Measurements from ENCODE around the gene TEX22. TPM values are rescaled to one million over a fixed set of nuclear protein-coding genes. Genes with fewer than 3 reads are reported as not detected.

The TEX22 gene
- under 1 TPM in 3 of 6 donors, not detected in 3; 0.21 to 0.77 (median 0.65) TPM for polyA plus RNA-seq (ENCODE audit: low read depth in 6 of 6)

GRCh38 chr14:105398044-105398725 lies at the start of gene TEX22:
TSS of gene TEX22 (plus strand) at chr14:105398538. CDS start at chr14:105399341, 803 bp downstream.
- DNase-seq, result peak; percentile 91
- ATAC-seq (ENCODE audit: low read depth in 2 of 2), result peak; percentile 85 to 86
- H3K36me3 Mint-ChIP-seq, result peaks cover 11 to 14% of the 10 kb centered on the region in 2 donors
- peak within 1 kb of the TSS; percentile 78 to 94 (median 91) for H3K27ac Mint-ChIP-seq
- H3K4me3 Mint-ChIP-seq, result peak within 1 kb of the TSS; percentile 83 to 94 (median 90)
- H3K4me1 Mint-ChIP-seq, result peaks cover 18 to 22% (median 21%) of the 10 kb centered on the region in 3 donors
- no peaks in the 10 kb centered on the region for H3K9me3 Mint-ChIP-seq
- H3K27me3 Mint-ChIP-seq, result no peaks in the 10 kb centered on the region

- no peak for ATAC-seq (ENCODE audit: low read depth in 2 of 2)
- Mint-ChIP-seq H3K36me3 (no peaks in the 10 kb centered on the region), H3K4me3 (no peak overlapping the region), H3K27ac (no peak overlapping the region), H3K27me3 (no peaks in the 10 kb centered on the region), H3K9me3 (peaks cover 0 to 9% (median 3%) of the 10 kb centered on the region in 7 donors), H3K4me1 (peaks cover 6 to 12% (median 9%) of the 10 kb centered on the region in 3 donors)
- no peak for DNase-seq
These were observed 49.2 kb upstream of the TEX22 start for GRCh38 chr14:105348945-105349699.

GRCh38 chr14:105349992-105350391 lies 48.3 kb upstream of the TEX22 start:
- Mint-ChIP-seq H3K27me3 (no peaks in the 10 kb centered on the region), H3K4me3 (no peak overlapping the region), H3K27ac (peak overlapping the region in 1 of 6 donors; percentile 30), H3K4me1 (peaks cover 6 to 12% (median 9%) of the 10 kb centered on the region in 3 donors), H3K9me3 (peaks cover 0 to 4% (median 2%) of the 10 kb centered on the region in 7 donors), H3K36me3 (no peaks in the 10 kb centered on the region)
- ATAC-seq (ENCODE audit: low read depth in 2 of 2) (no peak), DNase-seq (no peak)

GRCh38 chr14:105350450-105351244 lies 47.7 kb upstream of the TEX22 start:
- no peak for ATAC-seq (ENCODE audit: low read depth in 2 of 2)
- H3K4me3 Mint-ChIP-seq, result no peak overlapping the region
- peak overlapping the region in 1 of 6 donors; percentile 30 for H3K27ac Mint-ChIP-seq
- DNase-seq, result no peak
- H3K4me1 Mint-ChIP-seq, result peaks cover 6 to 12% (median 9%) of the 10 kb centered on the region in 3 donors
- no peaks in the 10 kb centered on the region for H3K36me3 Mint-ChIP-seq
- no peaks in the 10 kb centered on the region for H3K27me3 Mint-ChIP-seq
- peaks cover 0 to 3% (median 1%) of the 10 kb centered on the region in 7 donors for H3K9me3 Mint-ChIP-seq

GRCh38 chr14:105351410-105351809 lies 46.9 kb upstream of the TEX22 start:
- peaks cover 6 to 12% (median 9%) of the 10 kb centered on the region in 3 donors for H3K4me1 Mint-ChIP-seq
- no peak overlapping the region for H3K4me3 Mint-ChIP-seq
- no peaks in the 10 kb centered on the region for H3K9me3 Mint-ChIP-seq
- peak overlapping the region in 1 of 6 donors; percentile 86 for H3K27ac Mint-ChIP-seq
- ATAC-seq (ENCODE audit: low read depth in 2 of 2), result no peak
- no peak for DNase-seq
- no peaks in the 10 kb centered on the region for H3K36me3 Mint-ChIP-seq
- no peaks in the 10 kb centered on the region for H3K27me3 Mint-ChIP-seq

- Mint-ChIP-seq H3K36me3 (no peaks in the 10 kb centered on the region), H3K4me3 (peak overlapping the region in 2 of 8 donors; percentile 39 to 44), H3K27ac (peak overlapping the region in 5 of 6 donors; percentile 76 to 97 (median 90)), H3K27me3 (no peaks in the 10 kb centered on the region), H3K4me1 (peaks cover 4 to 8% (median 6%) of the 10 kb centered on the region in 3 donors), H3K9me3 (no peaks in the 10 kb centered on the region)
- ATAC-seq (ENCODE audit: low read depth in 2 of 2) (peak; percentile 94 to 97), DNase-seq (peak; percentile 88)
These were observed 46.2 kb upstream of the TEX22 start for GRCh38 chr14:105351920-105352851.

- Mint-ChIP-seq H3K27me3 (no peaks in the 10 kb centered on the region), H3K27ac (peak overlapping the region; percentile 76 to 91 (median 84)), H3K9me3 (no peaks in the 10 kb centered on the region), H3K36me3 (no peaks in the 10 kb centered on the region), H3K4me1 (peaks cover 4 to 8% (median 6%) of the 10 kb centered on the region in 3 donors), H3K4me3 (no peak overlapping the region)
- no peak for DNase-seq
- ATAC-seq (ENCODE audit: low read depth in 2 of 2), result no peak
These were observed 45.2 kb upstream of the TEX22 start for GRCh38 chr14:105353136-105353535.

GRCh38 chr14:105354541-105354940 lies 43.8 kb upstream of the TEX22 start:
- no peak for DNase-seq

GRCh38 chr14:105355049-105355575 lies 43.2 kb upstream of the TEX22 start:
- Mint-ChIP-seq H3K9me3 (no peaks in the 10 kb centered on the region), H3K4me1 (peaks cover 4 to 8% (median 6%) of the 10 kb centered on the region in 3 donors), H3K27ac (peak overlapping the region in 4 of 6 donors; percentile 11 to 70 (median 50)), H3K27me3 (no peaks in the 10 kb centered on the region), H3K4me3 (no peak overlapping the region), H3K36me3 (no peaks in the 10 kb centered on the region)
- DNase-seq, result no peak
- no peak for ATAC-seq (ENCODE audit: low read depth in 2 of 2)

More at GRCh38 chr14:105354541-105354940, 43.8 kb upstream of the TEX22 start:
- H3K4me1 Mint-ChIP-seq, result peaks cover 4 to 8% (median 6%) of the 10 kb centered on the region in 3 donors
- no peak for ATAC-seq (ENCODE audit: low read depth in 2 of 2)
- H3K4me3 Mint-ChIP-seq, result no peak overlapping the region
- H3K27me3 Mint-ChIP-seq, result no peaks in the 10 kb centered on the region
- peak overlapping the region in 3 of 6 donors; percentile 47 to 70 (median 67) for H3K27ac Mint-ChIP-seq
- no peaks in the 10 kb centered on the region for H3K36me3 Mint-ChIP-seq
- H3K9me3 Mint-ChIP-seq, result no peaks in the 10 kb centered on the region

GRCh38 chr14:105355850-105356604 lies 42.3 kb upstream of the TEX22 start:
- Mint-ChIP-seq H3K4me1 (peaks cover 4 to 8% (median 6%) of the 10 kb centered on the region in 3 donors), H3K27ac (peak overlapping the region in 2 of 6 donors; percentile 41 to 67), H3K27me3 (no peaks in the 10 kb centered on the region), H3K4me3 (no peak overlapping the region), H3K9me3 (no peaks in the 10 kb centered on the region), H3K36me3 (no peaks in the 10 kb centered on the region)
- no peak for ATAC-seq (ENCODE audit: low read depth in 2 of 2)
- DNase-seq, result no peak

GRCh38 chr14:105356927-105357326 lies 41.4 kb upstream of the TEX22 start:
- ATAC-seq (ENCODE audit: low read depth in 2 of 2), result no peak
- no peaks in the 10 kb centered on the region for H3K27me3 Mint-ChIP-seq
- H3K4me1 Mint-ChIP-seq, result peaks cover 3 to 6% (median 6%) of the 10 kb centered on the region in 3 donors
- H3K27ac Mint-ChIP-seq, result peak overlapping the region in 1 of 6 donors; percentile 9
- H3K36me3 Mint-ChIP-seq, result no peaks in the 10 kb centered on the region
- H3K9me3 Mint-ChIP-seq, result no peaks in the 10 kb centered on the region
- DNase-seq, result no peak
- no peak overlapping the region for H3K4me3 Mint-ChIP-seq
